ENCODE data around the gene BACH2.

The BACH2 gene

DNA sequence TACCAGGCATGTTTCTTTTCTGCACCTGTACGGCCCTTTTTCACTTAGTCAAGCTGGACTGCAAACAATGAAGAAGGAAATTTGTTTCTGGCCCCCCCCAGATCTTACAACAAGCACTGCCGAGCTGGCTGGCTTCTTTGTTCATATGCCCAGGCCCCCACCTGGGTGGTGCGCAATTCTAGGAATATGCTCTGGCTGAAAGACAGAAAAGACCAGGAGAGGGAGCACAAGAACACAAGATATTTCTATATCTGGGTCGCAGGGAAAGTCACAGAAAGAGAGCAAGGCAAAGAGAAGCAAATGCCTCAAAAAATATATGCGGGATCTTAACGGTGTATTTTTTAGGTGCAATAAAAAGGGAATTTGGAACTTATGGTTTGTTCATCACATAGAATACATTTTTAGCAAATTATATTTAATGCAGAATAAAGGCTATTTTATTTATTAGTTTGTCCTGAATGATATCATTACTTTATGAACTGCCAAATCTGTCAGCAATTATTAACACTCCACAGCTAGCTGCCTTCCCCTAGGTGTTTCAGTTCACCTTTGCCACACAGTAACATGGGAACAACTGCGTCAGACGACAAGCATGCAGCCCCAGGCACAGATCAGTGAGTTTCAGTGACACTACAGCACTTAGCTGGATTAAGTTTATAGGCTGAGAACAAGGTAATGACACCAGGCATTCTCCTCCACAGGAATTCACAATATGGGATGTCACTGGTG is 325.9 kb downstream of the BACH2 start:
- H3K27ac ChIP-seq (ENCODE audit: low read length, poor library complexity, severe bottlenecking) = no peak overlapping the region
- H4K8ac ChIP-seq (ENCODE audit: low read length) = no peak overlapping the region

DNA sequence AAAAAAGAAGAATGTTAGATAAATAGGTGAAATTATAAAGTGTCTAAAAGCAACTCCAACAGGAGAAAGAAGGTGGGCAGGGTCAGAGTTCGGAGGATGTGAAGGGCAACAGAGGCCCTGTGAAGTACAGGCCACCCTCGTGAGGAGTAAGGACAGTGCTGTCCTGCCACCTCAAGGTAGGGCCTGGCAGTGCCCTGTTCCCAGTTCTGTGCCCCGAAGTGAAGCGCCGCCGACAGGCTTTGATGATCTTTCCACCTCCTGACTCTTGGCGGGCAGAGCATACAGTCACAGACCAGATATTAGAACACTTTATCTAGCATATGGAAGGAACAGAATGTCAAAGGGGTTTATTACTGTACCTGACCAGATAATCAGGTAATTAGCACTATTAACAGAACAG is 326.6 kb downstream of the BACH2 start:
- H4K91ac ChIP-seq (ENCODE audit: low read length) = no peak overlapping the region
- H3K4me1 ChIP-seq (ENCODE audit: control insufficient read depth, insufficient read depth, low read depth, low read length) = no peaks in the 10 kb centered on the region
- no peak overlapping the region for H2AFZ ChIP-seq (ENCODE audit: low read depth, low read length)
- H3K36me3 ChIP-seq (ENCODE audit: control insufficient read depth in 1 of 2, insufficient read depth in 2 of 2, low read depth in 1 of 2, low read length in 2 of 2) = no peaks in the 10 kb centered on the region
- H3K4me2 ChIP-seq (ENCODE audit: low read length, poor library complexity, severe bottlenecking) = no peak overlapping the region
- no peak overlapping the region for H3K4ac ChIP-seq (ENCODE audit: low read depth in 1 of 2, low read length in 2 of 2)
- no peak overlapping the region for H3K27ac ChIP-seq (ENCODE audit: low read length, poor library complexity, severe bottlenecking)
- no peak overlapping the region for H2BK15ac ChIP-seq (ENCODE audit: low read depth, poor library complexity, severe bottlenecking)
- H3K4me3 ChIP-seq (ENCODE audit: insufficient read depth in 1 of 2, low read depth in 1 of 2, low read length in 2 of 2) = no peak overlapping the region
- no peak overlapping the region for H2AK5ac ChIP-seq (ENCODE audit: low read length, severe bottlenecking)
- H3K18ac ChIP-seq (ENCODE audit: low read depth in 1 of 2, low read length in 2 of 2) = no peak overlapping the region
- no peaks in the 10 kb centered on the region for H3K9me3 ChIP-seq (ENCODE audit: control insufficient read depth, low read length)
- no peak overlapping the region for H3K9ac ChIP-seq (ENCODE audit: low read length)
- no peak overlapping the region for H2BK5ac ChIP-seq (ENCODE audit: low read depth, low read length, poor library complexity, severe bottlenecking)
- H2BK120ac ChIP-seq (ENCODE audit: low read depth, low read length) = no peak overlapping the region
- H3K23ac ChIP-seq (ENCODE audit: low read length in 2 of 2) = no peak overlapping the region
- H4K8ac ChIP-seq (ENCODE audit: low read length) = no peak overlapping the region
- peak overlapping the region in 1 of 2 experiments; percentile 11 for H2BK12ac ChIP-seq (ENCODE audit: low read length in 2 of 2)
- H3K79me1 ChIP-seq (replicated peaks; ENCODE audit: low read length, poor library complexity, severe bottlenecking) = no peaks in the 10 kb centered on the region
- peaks cover 0 to 24% of the 10 kb centered on the region in 2 experiments for H3K27me3 ChIP-seq (ENCODE audit: control insufficient read depth in 1 of 2, insufficient read depth in 1 of 2, low read length in 2 of 2)
- H3K14ac ChIP-seq (ENCODE audit: low read length in 2 of 2) = no peak overlapping the region
- DNase-seq = no peak
- over 99% methylated on average over 6 of the region's 7 CpGs for WGBS

More for the DNA sequence above, 325.9 kb downstream of the BACH2 start:
- peak overlapping the region; percentile 2 for H3K9ac ChIP-seq (ENCODE audit: low read length)
- WGBS = 65% methylated on average over 6 of the region's 8 CpGs
- no peak overlapping the region for H3K14ac ChIP-seq (ENCODE audit: low read length in 2 of 2)
- H2BK120ac ChIP-seq (ENCODE audit: low read depth, low read length) = no peak overlapping the region
- H3K9me3 ChIP-seq (ENCODE audit: control insufficient read depth, low read length) = no peaks in the 10 kb centered on the region
- no peak overlapping the region for H3K4ac ChIP-seq (ENCODE audit: low read depth in 1 of 2, low read length in 2 of 2)
- H2AK5ac ChIP-seq (ENCODE audit: low read length, severe bottlenecking) = no peak overlapping the region
- H3K4me2 ChIP-seq (ENCODE audit: low read length, poor library complexity, severe bottlenecking) = no peak overlapping the region
- H2BK15ac ChIP-seq (ENCODE audit: low read depth, poor library complexity, severe bottlenecking) = no peak overlapping the region
- peaks cover 0 to 24% of the 10 kb centered on the region in 2 experiments for H3K27me3 ChIP-seq (ENCODE audit: control insufficient read depth in 1 of 2, insufficient read depth in 1 of 2, low read length in 2 of 2)
- H2BK5ac ChIP-seq (ENCODE audit: low read depth, low read length, poor library complexity, severe bottlenecking) = no peak overlapping the region
- DNase-seq = peak; percentile 67
- no peaks in the 10 kb centered on the region for H3K4me1 ChIP-seq (ENCODE audit: control insufficient read depth, insufficient read depth, low read depth, low read length)
- H3K4me3 ChIP-seq (ENCODE audit: insufficient read depth in 1 of 2, low read depth in 1 of 2, low read length in 2 of 2) = no peak overlapping the region
- H3K18ac ChIP-seq (ENCODE audit: low read depth in 1 of 2, low read length in 2 of 2) = no peak overlapping the region
- H2AFZ ChIP-seq (ENCODE audit: low read depth, low read length) = no peak overlapping the region
- H4K91ac ChIP-seq (ENCODE audit: low read length) = no peak overlapping the region
- no peak overlapping the region for H3K23ac ChIP-seq (ENCODE audit: low read length in 2 of 2)
- no peaks in the 10 kb centered on the region for H3K79me1 ChIP-seq (replicated peaks; ENCODE audit: low read length, poor library complexity, severe bottlenecking)
- no peak overlapping the region for H2BK12ac ChIP-seq (ENCODE audit: low read length in 2 of 2)
- H3K36me3 ChIP-seq (ENCODE audit: control insufficient read depth in 1 of 2, insufficient read depth in 2 of 2, low read depth in 1 of 2, low read length in 2 of 2) = no peaks in the 10 kb centered on the region

DNA sequence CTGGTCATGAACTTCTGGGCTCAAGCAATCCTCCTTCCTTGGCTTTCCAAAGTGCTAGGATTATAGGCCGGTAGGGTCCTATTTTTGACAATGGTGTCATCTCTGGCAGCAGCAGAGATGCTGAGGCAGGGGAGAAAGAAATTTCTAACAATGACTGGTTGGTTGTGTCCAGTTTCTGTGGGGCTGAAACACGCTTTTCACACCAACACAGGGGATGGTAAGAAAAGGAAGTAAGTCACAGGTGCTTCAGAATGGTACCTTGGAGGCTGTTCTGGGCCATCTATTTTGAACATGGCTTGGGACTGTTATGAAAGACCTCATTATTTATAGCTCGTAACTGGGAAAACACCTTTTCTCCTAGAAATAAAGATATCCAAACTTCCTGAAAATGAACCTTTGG is 329.7 kb downstream of the BACH2 start:
- no peak overlapping the region for H3K14ac ChIP-seq (ENCODE audit: low read length in 2 of 2)
- H2AK5ac ChIP-seq (ENCODE audit: low read length, severe bottlenecking) = no peak overlapping the region
- H3K36me3 ChIP-seq (ENCODE audit: control insufficient read depth in 1 of 2, insufficient read depth in 2 of 2, low read depth in 1 of 2, low read length in 2 of 2) = no peaks in the 10 kb centered on the region
- H2BK120ac ChIP-seq (ENCODE audit: low read depth, low read length) = no peak overlapping the region
- H3K4me3 ChIP-seq (ENCODE audit: insufficient read depth in 1 of 2, low read depth in 1 of 2, low read length in 2 of 2) = no peak overlapping the region
- H3K27me3 ChIP-seq (ENCODE audit: control insufficient read depth in 1 of 2, insufficient read depth in 1 of 2, low read length in 2 of 2) = peaks cover 0 to 28% of the 10 kb centered on the region in 2 experiments
- H3K27ac ChIP-seq (ENCODE audit: low read length, poor library complexity, severe bottlenecking) = no peak overlapping the region
- no peak overlapping the region for H3K23ac ChIP-seq (ENCODE audit: low read length in 2 of 2)
- H4K8ac ChIP-seq (ENCODE audit: low read length) = no peak overlapping the region
- no peaks in the 10 kb centered on the region for H3K79me1 ChIP-seq (replicated peaks; ENCODE audit: low read length, poor library complexity, severe bottlenecking)
- no peaks in the 10 kb centered on the region for H3K4me1 ChIP-seq (ENCODE audit: control insufficient read depth, insufficient read depth, low read depth, low read length)
- no peak for DNase-seq
- WGBS = 73% methylated on average over 3 of the region's 3 CpGs
- no peak overlapping the region for H3K4me2 ChIP-seq (ENCODE audit: low read length, poor library complexity, severe bottlenecking)
- H2AFZ ChIP-seq (ENCODE audit: low read depth, low read length) = no peak overlapping the region
- no peaks in the 10 kb centered on the region for H3K9me3 ChIP-seq (ENCODE audit: control insufficient read depth, low read length)
- no peak overlapping the region for H2BK5ac ChIP-seq (ENCODE audit: low read depth, low read length, poor library complexity, severe bottlenecking)
- no peak overlapping the region for H2BK15ac ChIP-seq (ENCODE audit: low read depth, poor library complexity, severe bottlenecking)
- H3K9ac ChIP-seq (ENCODE audit: low read length) = no peak overlapping the region
- no peak overlapping the region for H2BK12ac ChIP-seq (ENCODE audit: low read length in 2 of 2)
- H3K18ac ChIP-seq (ENCODE audit: low read depth in 1 of 2, low read length in 2 of 2) = no peak overlapping the region
- H3K4ac ChIP-seq (ENCODE audit: low read depth in 1 of 2, low read length in 2 of 2) = no peak overlapping the region
- H4K91ac ChIP-seq (ENCODE audit: low read length) = no peak overlapping the region

DNA sequence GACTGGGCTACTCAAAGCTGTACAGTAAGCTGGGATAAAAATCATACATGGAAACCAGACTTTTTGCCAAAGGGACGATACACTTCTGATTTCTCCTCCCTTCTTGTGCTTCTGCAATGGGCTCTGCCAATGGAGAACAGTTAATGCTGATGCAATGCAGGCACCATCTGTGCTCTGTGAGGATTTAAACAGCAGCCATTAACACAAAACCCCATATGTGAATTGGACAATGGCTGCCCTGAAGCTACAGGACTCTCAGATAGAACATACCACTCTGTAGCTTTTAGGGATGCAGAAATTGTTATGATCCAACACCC is 330.5 kb downstream of the BACH2 start:
- no peak overlapping the region for H3K4me2 ChIP-seq (ENCODE audit: low read length, poor library complexity, severe bottlenecking)
- WGBS = 95% methylated on average over 1 of the region's 1 CpG

More for the DNA sequence above, 330.5 kb downstream of the BACH2 start:
- Histone ChIP-seq H3K23ac (ENCODE audit: low read length in 2 of 2) (no peak overlapping the region), H4K91ac (ENCODE audit: low read length) (no peak overlapping the region), H2BK120ac (ENCODE audit: low read depth, low read length) (no peak overlapping the region), H3K9ac (ENCODE audit: low read length) (no peak overlapping the region), H2BK15ac (ENCODE audit: low read depth, poor library complexity, severe bottlenecking) (no peak overlapping the region), H3K14ac (ENCODE audit: low read length in 2 of 2) (no peak overlapping the region), H3K27me3 (ENCODE audit: control insufficient read depth in 1 of 2, insufficient read depth in 1 of 2, low read length in 2 of 2) (peaks cover 0 to 28% of the 10 kb centered on the region in 2 experiments), H3K9me3 (ENCODE audit: control insufficient read depth, low read length) (no peaks in the 10 kb centered on the region), H2AFZ (ENCODE audit: low read depth, low read length) (no peak overlapping the region), H3K4me1 (ENCODE audit: control insufficient read depth, insufficient read depth, low read depth, low read length) (no peaks in the 10 kb centered on the region), H3K36me3 (ENCODE audit: control insufficient read depth in 1 of 2, insufficient read depth in 2 of 2, low read depth in 1 of 2, low read length in 2 of 2) (no peaks in the 10 kb centered on the region), H3K79me1 (replicated peaks; ENCODE audit: low read length, poor library complexity, severe bottlenecking) (no peaks in the 10 kb centered on the region), H4K8ac (ENCODE audit: low read length) (no peak overlapping the region), H2BK12ac (ENCODE audit: low read length in 2 of 2) (no peak overlapping the region), H3K4me3 (ENCODE audit: insufficient read depth in 1 of 2, low read depth in 1 of 2, low read length in 2 of 2) (no peak overlapping the region), H2AK5ac (ENCODE audit: low read length, severe bottlenecking) (no peak overlapping the region), H3K4ac (ENCODE audit: low read depth in 1 of 2, low read length in 2 of 2) (no peak overlapping the region), H3K18ac (ENCODE audit: low read depth in 1 of 2, low read length in 2 of 2) (no peak overlapping the region), H2BK5ac (ENCODE audit: low read depth, low read length, poor library complexity, severe bottlenecking) (no peak overlapping the region), H3K27ac (ENCODE audit: low read length, poor library complexity, severe bottlenecking) (no peak overlapping the region)
- no peak for DNase-seq
